ENCODE results near the gene HSPG2. TPM values are rescaled to one million over a fixed set of nuclear protein-coding genes. Genes with fewer than 3 reads are reported as not detected.

Gene HSPG2
- total RNA-seq, 1 donor = 265 TPM

DNA sequence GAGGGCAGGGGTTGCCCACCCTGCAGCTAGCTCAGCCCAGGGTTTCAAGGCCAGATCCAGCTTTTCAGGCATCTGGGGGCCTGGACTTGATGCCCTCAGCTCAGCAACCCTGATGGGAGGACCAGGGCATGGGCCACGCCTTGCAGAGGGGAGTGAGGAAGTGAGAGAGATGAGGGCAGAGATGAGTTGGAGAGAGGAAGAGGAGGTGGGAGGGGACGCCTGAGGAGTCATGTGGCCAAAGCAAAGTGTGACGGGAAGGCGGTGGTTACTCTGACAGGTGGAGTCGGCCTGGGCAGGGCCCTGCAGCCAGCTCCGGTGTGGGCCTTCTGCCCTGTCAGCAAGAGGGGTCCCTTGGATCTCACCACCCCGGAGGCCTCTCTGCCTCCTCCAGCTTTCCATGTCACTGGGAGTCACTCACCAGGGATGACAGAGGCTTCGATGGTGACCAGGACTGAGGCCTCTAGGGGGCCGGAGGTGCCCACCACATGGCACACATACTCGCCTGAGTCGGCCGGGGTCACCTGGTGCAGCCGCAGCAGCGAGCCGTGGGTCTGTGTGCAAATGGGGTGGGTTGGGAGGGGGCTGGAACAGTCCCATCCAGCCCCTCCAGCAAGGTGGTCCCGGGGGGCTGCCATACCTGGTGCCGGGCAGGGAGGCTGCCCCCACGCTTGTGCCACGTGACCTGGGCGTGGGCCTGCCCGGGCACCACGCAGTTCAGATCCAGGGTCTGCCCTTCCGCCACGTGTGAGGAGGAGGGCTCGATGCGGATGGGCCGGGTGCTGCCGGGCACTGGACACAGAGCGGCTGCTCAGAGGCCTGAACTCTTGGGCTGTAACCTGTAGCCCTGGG, 84.6 kb downstream of the HSPG2 start:
- no peak overlapping the region for H3K4me2 ChIP-seq (ENCODE audit: insufficient read depth, low read length)
- no peaks in the 10 kb centered on the region for H3K9me3 ChIP-seq (ENCODE audit: low read depth, low read length)
- H3K79me2 ChIP-seq (ENCODE audit: insufficient read depth, low read length) = no peaks in the 10 kb centered on the region
- DNase-seq (ENCODE audit: insufficient read length, low spot score, missing footprints) = no peak
- no peaks in the 10 kb centered on the region for H3K27me3 ChIP-seq (ENCODE audit: insufficient read depth, low read length)
- H3K4me3 ChIP-seq (ENCODE audit: insufficient read depth, low read length) = no peak overlapping the region
- peaks cover 30% of the 10 kb centered on the region for H4K20me1 ChIP-seq (ENCODE audit: insufficient read depth, low read length)
- no peak overlapping the region for H3K27ac ChIP-seq (ENCODE audit: low read depth, low read length)
- no peak overlapping the region for H2AFZ ChIP-seq (ENCODE audit: low read length)
- peaks cover 1% of the 10 kb centered on the region for H3K4me1 ChIP-seq (ENCODE audit: insufficient read depth, low read length)
- TF ChIP-seq, protein P1, sequence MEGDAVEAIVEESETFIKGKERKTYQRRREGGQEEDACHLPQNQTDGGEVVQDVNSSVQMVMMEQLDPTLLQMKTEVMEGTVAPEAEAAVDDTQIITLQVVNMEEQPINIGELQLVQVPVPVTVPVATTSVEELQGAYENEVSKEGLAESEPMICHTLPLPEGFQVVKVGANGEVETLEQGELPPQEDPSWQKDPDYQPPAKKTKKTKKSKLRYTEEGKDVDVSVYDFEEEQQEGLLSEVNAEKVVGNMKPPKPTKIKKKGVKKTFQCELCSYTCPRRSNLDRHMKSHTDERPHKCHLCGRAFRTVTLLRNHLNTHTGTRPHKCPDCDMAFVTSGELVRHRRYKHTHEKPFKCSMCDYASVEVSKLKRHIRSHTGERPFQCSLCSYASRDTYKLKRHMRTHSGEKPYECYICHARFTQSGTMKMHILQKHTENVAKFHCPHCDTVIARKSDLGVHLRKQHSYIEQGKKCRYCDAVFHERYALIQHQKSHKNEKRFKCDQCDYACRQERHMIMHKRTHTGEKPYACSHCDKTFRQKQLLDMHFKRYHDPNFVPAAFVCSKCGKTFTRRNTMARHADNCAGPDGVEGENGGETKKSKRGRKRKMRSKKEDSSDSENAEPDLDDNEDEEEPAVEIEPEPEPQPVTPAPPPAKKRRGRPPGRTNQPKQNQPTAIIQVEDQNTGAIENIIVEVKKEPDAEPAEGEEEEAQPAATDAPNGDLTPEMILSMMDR (IDR thresholded peaks at IDR 0.05; ENCODE audit: extremely low read depth, low read depth, low read length) = no peak
- peaks cover 83% of the 10 kb centered on the region for H3K36me3 ChIP-seq (ENCODE audit: insufficient read depth, low read length)

DNA sequence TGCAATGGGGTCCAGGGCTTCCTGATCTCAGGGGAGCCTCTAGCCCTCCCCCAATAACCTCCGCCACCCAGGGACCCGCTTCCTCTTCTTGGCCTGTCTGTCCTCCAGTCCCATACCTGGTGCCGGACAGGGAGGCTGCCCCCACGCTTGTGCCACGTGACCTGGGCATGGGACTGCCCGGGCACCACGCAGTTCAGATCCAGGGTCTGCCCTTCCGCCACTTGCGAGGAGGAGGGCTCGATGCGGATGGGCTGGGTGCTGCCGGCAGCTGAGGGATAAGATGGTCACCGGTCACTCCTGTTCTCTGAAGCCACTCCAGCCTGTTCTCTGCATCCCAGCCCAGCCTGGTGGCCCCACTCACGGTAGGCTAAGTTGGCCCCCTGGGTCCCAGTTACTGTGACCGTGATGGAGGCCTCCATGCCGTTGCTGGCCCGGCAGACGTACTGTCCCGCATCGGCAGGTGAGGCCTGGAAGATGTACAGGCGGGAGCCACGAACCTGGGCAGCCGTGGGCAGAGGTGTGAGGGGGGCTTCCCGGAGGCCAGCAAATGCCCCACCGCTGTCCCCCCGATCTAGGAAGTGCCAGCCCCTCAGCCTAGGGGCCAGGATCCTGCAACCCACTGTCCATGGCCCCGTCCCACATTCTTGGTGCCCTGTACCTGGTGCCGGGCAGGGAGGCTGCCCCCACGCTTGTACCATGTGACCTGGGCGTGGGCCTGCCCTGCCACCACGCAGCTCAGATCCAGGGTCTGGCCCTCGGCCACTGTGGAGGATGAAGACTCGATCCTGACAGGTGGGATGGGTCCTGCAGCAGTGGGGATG, 85.5 kb downstream of the HSPG2 start:
- Histone ChIP-seq H3K79me2 (ENCODE audit: insufficient read depth, low read length) (no peaks in the 10 kb centered on the region), H3K9me3 (ENCODE audit: low read depth, low read length) (no peaks in the 10 kb centered on the region), H3K4me3 (ENCODE audit: insufficient read depth, low read length) (no peak overlapping the region), H3K36me3 (ENCODE audit: insufficient read depth, low read length) (peaks cover 84% of the 10 kb centered on the region), H4K20me1 (ENCODE audit: insufficient read depth, low read length) (peaks cover 31% of the 10 kb centered on the region), H3K27ac (ENCODE audit: low read depth, low read length) (no peak overlapping the region), H2AFZ (ENCODE audit: low read length) (no peak overlapping the region), H3K27me3 (ENCODE audit: insufficient read depth, low read length) (no peaks in the 10 kb centered on the region), H3K4me1 (ENCODE audit: insufficient read depth, low read length) (peaks cover 2% of the 10 kb centered on the region), H3K4me2 (ENCODE audit: insufficient read depth, low read length) (no peak overlapping the region)
- DNase-seq (ENCODE audit: insufficient read length, low spot score, missing footprints) = no peak
- TF ChIP-seq, protein P1 (IDR thresholded peaks at IDR 0.05; ENCODE audit: extremely low read depth, low read depth, low read length) = no peak

DNA sequence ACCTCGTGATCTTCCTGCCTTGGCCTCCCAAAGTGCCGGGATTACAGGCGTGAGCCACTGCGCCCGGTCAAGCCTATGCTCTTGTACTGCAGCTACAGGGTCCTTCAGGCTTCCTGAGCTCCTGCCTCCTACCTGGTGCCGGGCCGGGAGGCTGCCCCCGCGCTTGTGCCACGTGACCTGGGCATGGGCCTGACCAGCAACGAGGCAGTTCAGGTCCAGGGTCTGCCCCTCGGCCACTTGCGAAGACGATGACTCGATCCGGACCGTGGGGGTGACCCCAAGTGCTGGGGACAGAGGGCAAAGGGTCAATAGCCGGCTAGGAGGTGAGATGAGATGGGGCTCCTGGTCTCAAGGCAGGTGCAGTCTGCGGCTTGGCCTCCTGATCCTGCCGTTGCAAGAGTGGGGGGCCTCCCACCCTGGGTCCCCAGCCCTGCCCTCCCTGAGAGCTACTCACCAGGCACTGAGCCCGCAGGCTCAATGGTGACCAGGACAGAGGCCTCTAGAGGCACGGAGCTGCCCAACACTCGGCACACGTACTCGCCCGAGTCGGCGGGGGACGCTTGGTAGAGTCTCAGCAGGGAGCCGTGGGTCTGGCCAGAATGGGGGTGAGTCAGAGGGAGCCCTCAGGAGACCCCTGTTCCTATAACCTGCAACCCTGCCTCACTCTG, 87.1 kb downstream of the HSPG2 start:
- H2AFZ ChIP-seq (ENCODE audit: low read length) = no peak overlapping the region
- peaks cover 84% of the 10 kb centered on the region for H3K36me3 ChIP-seq (ENCODE audit: insufficient read depth, low read length)
- no peak overlapping the region for H3K4me2 ChIP-seq (ENCODE audit: insufficient read depth, low read length)
- no peak overlapping the region for H3K27ac ChIP-seq (ENCODE audit: low read depth, low read length)
- peaks cover 2% of the 10 kb centered on the region for H3K4me1 ChIP-seq (ENCODE audit: insufficient read depth, low read length)
- H3K79me2 ChIP-seq (ENCODE audit: insufficient read depth, low read length) = no peaks in the 10 kb centered on the region
- TF ChIP-seq, protein P1 (IDR thresholded peaks at IDR 0.05; ENCODE audit: extremely low read depth, low read depth, low read length) = no peak
- H4K20me1 ChIP-seq (ENCODE audit: insufficient read depth, low read length) = peaks cover 27% of the 10 kb centered on the region
- H3K4me3 ChIP-seq (ENCODE audit: insufficient read depth, low read length) = no peak overlapping the region
- DNase-seq (ENCODE audit: insufficient read length, low spot score, missing footprints) = no peak
- no peaks in the 10 kb centered on the region for H3K27me3 ChIP-seq (ENCODE audit: insufficient read depth, low read length)
- H3K9me3 ChIP-seq (ENCODE audit: low read depth, low read length) = no peaks in the 10 kb centered on the region
